ENCODE measurements around the gene AP4E1. TPM values are rescaled to one million over a fixed set of nuclear protein-coding genes. Genes with fewer than 3 reads are reported as not detected.
"Not testable (repeated sequence)": the region's sequence is repeated elsewhere in the genome, so short reads cannot be mapped to it uniquely, and the experiment has no call there.

AP4E1 gene
- total RNA-seq, 8 experiments from 2014 or later = 4.2 to 16.0 (median 8.9) TPM

DNA sequence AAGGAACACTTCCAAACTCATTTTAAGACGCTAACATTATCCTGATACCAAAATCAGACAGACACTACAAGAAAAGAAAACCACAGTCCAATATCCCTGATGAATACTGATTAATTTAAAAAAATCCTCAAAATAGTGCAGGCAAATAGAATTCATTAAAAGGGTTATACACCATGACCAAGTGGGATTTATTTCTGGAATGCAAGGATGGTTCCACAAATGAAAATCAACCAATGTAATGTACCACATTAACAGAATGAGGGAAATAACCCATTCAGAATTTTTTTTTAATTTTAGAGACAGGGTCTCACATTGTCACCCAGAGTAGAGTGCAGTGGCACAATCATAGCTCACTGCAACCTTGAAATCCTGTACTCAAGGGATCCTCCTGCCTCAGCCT, 17.3 kb upstream of the AP4E1 start:
- no peak for ATAC-seq (replicated peaks in 6 of 8)
- no peaks in the 10 kb centered on the region for H3K4me1 ChIP-seq (replicated peaks in 1 of 2)
- in situ Hi-C loops (cut with MboI; ENCODE audit: low pct_unique_long_range_greater_than_20kb in 2 of 9, low sequenced_read_pairs in 9 of 9, unreplicated experiment in 9 of 9) = loop anchor here in 2 of 9 experiments (10.0 to 25.0 kb wide), 2 partner anchors 204 to 206 kb away; partner anchors contain the start of gene TRPM7 (in 2 of the 2)
- H3K27ac ChIP-seq = no peak overlapping the region
- WGBS, 10 experiments = 78 to 100% (median 100%) methylated on average over 1 of the region's 1 CpG; no CpG with 5 or more reads in 1 of the 10 experiments
- H3K4me3 ChIP-seq = no peak overlapping the region

DNA sequence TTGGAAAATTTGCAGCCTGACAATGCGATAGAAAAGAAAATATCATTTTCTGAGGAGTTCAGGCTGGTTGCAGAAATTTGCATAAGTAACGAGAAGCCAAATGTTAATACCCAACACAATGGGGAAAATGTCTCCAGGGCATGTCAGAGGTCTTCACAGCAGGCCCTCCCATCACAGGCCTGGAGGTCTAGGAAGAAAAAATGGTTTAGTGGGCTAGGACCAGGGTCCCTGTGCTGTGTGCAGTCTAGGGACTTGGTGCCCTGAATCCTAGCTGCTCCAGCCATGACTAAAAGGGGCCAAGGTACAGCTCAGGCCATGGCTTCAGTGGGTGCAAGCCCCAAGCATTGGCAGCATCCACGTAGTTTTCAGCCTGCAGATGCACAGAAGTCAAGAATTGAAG, 14.5 kb upstream of the AP4E1 start:
- ATAC-seq (replicated peaks in 6 of 8) = no peak
- H3K4me3 ChIP-seq = no peak overlapping the region
- H3K4me1 ChIP-seq (replicated peaks in 1 of 2) = no peaks in the 10 kb centered on the region
- in situ Hi-C loops (cut with MboI; ENCODE audit: low pct_unique_long_range_greater_than_20kb in 2 of 9, low sequenced_read_pairs in 9 of 9, unreplicated experiment in 9 of 9) = loop anchor here in 2 of 9 experiments (10.0 to 25.0 kb wide), 2 partner anchors 207 to 209 kb away; partner anchors contain the start of gene TRPM7 (in 2 of the 2)
- no peak overlapping the region for H3K27ac ChIP-seq
- 74 to 100% (median 87%) methylated on average over 1 to 3 of the region's 3 CpGs; no CpG with 5 or more reads in 2 of the 10 experiments for WGBS, 10 experiments

DNA sequence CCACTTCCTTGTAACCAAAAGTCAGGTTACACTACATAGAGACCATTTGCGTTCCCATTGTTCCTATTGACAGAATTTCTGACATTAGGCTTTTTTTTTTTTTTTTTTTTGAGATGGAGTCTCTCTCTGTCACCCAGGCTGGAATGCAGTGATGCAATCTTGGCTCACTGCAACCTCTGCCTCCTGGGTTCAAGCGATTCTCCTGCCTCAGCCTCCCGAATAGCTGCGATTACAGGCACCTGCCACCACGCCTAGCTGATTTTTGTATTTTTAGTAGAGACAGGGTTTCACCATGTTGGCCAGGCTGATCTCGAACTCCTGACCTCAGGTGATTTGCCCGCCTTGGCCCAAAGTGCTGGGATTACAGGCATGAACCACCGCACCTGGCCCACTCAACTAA, 7.1 kb upstream of the AP4E1 start:
- WGBS, 10 experiments = 60 to 100% (median 88%) methylated on average over 1 to 6 of the region's 8 CpGs; no CpG with 5 or more reads in 2 of the 10 experiments
- not testable (repeated sequence) for ATAC-seq (replicated peaks in 6 of 8)
- in situ Hi-C loops (cut with MboI; ENCODE audit: low pct_unique_long_range_greater_than_20kb in 2 of 9, low sequenced_read_pairs in 9 of 9, unreplicated experiment in 9 of 9) = loop anchor here in 1 of 9 experiments (25.0 kb wide), 1 partner anchor 214 kb away; the partner anchor contains the start of gene TRPM7

DNA sequence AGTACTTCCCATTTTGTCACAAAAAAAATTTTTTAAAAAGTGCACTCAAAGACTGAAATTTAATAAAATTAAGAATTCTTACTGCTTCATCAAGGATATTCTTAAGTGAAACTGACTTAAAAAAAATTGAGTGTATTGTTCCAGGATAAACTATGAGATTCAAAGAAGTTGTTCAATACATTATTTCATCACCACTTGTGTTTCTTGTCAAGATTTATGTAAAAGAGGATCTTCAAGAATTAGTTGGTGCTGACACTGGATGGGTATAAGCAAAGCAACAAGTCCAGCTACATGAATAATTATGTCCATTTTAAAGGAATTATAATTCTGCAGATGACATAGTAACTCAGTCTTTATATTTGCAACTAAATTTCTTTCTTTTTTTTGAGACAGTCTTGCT, 4.3 kb upstream of the AP4E1 start:
- ATAC-seq (replicated peaks in 6 of 8) = no peak
- Histone ChIP-seq H3K27ac (no peak overlapping the region), H3K4me3 (no peak overlapping the region), H3K4me1 (replicated peaks in 1 of 2) (no peaks in the 10 kb centered on the region)
- in situ Hi-C loops (cut with MboI; ENCODE audit: low pct_unique_long_range_greater_than_20kb in 2 of 9, low sequenced_read_pairs in 9 of 9, unreplicated experiment in 9 of 9) = loop anchor here in 1 of 9 experiments (25.0 kb wide), 1 partner anchor 217 kb away; the partner anchor contains the start of gene TRPM7

More for the DNA sequence above, 7.1 kb upstream of the AP4E1 start:
- H3K27ac ChIP-seq; H3K4me1 ChIP-seq (replicated peaks in 1 of 2); H3K4me3 ChIP-seq: not testable (repeated sequence)

DNA sequence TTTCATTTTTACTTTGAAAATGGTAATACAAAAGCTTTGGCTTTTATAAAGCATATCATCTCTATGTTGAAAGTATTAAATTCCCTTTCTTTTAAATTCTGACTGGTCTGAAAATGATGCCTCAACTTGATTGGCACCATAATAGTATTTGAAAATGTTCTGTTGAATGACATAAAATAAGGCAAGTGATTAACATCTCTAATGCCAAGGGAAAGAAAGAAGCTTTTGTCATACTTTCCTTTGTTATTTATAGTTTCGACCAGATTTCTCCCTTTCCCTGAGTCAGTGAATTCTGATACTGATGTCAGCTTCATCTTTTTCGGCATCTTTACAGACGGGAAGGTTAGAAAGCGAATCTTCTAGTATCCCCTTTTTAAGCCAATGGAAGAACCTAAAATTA, 3.4 kb upstream of the AP4E1 start:
- ATAC-seq (replicated peaks in 6 of 8) = no peak
- Histone ChIP-seq H3K27ac (no peak overlapping the region), H3K4me1 (replicated peaks in 1 of 2) (peaks cover 2 to 6% of the 10 kb centered on the region in 2 donors), H3K4me3 (no peak overlapping the region)
- in situ Hi-C loops (cut with MboI; ENCODE audit: low pct_unique_long_range_greater_than_20kb in 2 of 9, low sequenced_read_pairs in 9 of 9, unreplicated experiment in 9 of 9) = loop anchor here in 1 of 9 experiments (25.0 kb wide), 1 partner anchor 218 kb away; the partner anchor contains the start of gene TRPM7
- 67 to 100% (median 86%) methylated on average over 1 to 4 of the region's 4 CpGs; no CpG with 5 or more reads in 1 of the 10 experiments for WGBS, 10 experiments

DNA sequence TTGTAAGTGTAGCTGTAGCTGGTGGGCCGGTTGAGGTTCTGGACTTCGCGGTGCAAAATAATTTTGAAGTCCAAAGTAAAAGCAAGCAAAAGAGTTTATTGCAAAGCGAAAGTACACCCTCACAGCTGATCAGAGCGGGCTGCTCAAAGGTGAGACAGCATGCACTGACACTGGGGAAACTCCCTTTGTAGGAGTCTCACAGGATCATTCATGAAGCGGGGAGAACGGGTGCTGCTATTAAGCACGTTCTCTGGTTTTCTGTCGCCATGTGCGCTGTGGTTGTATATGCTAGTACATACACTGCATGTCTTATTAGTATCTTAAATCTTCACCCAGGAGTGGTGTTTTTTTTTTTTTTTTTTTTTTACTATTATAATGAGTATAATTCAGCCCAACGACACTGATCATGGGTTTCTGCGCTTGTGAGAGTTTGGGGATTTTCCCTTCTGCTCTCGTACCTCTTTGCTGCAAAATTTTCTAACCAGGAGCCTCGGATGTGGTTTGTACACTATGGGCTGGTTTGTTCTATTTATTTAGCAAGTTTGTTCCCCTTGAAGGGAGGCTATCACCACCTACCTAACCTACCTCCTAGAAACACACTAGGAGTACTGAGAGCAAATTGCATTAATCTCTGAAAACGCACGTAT, 1.4 kb upstream of the AP4E1 start:
- peaks cover 2 to 6% of the 10 kb centered on the region in 2 donors for H3K4me1 ChIP-seq (replicated peaks in 1 of 2)
- in situ Hi-C loops (cut with MboI; ENCODE audit: low pct_unique_long_range_greater_than_20kb in 2 of 9, low sequenced_read_pairs in 9 of 9, unreplicated experiment in 9 of 9) = loop anchor here in 1 of 9 experiments (25.0 kb wide), 1 partner anchor 220 kb away; the partner anchor contains the start of gene TRPM7
- H3K4me3 ChIP-seq = peak overlapping the region; percentile 70 to 96 (median 91)
- WGBS, 10 experiments = 19 to 100% (median 77%) methylated on average over 3 to 12 of the region's 16 CpGs
- no peak for ATAC-seq (replicated peaks in 6 of 8)
- H3K27ac ChIP-seq = no peak overlapping the region

DNA sequence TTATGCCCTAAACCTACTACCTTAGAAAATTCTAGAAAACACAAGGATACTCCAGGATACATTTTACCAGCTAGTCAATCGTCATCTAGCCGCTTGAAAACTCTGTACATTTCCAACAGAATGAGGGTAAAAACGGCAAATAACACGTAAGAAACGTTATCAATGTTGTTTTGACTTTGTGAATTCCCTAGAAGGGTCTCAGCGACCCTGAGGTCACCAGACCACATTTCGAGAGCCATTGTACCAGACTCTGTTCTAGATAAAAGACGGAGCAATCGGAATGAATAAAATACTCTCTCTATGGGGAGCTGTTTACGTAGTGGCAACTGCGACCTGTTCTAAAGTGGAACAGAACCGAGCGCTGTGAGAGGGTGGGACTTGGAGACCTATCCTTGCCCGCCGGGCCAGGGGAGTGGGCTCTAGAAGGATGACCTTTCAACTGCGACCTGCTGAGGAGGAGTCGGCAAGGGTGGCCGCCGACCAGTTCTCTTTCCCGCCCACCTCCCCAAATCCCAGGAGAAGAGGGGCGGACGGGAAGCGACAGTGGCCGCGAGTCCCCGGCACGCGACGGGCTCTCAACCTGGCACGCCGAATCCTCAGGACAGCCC, 778 bp upstream of the AP4E1 start:
- WGBS, 10 experiments = 0 to 14% (median 3%) methylated on average over 5 to 17 of the region's 31 CpGs; no CpG with 5 or more reads in 2 of the 10 experiments
- H3K27ac ChIP-seq = peak overlapping the region; percentile 29 to 77
- in situ Hi-C loops (cut with MboI; ENCODE audit: low pct_unique_long_range_greater_than_20kb in 2 of 9, low sequenced_read_pairs in 9 of 9, unreplicated experiment in 9 of 9) = loop anchor here in 1 of 9 experiments (25.0 kb wide), 1 partner anchor 220 kb away; the partner anchor contains the start of gene TRPM7
- H3K4me3 ChIP-seq = peak overlapping the region; percentile 70 to 96 (median 91)
- H3K4me1 ChIP-seq (replicated peaks in 1 of 2) = peaks cover 2 to 6% of the 10 kb centered on the region in 2 donors
- ATAC-seq (replicated peaks in 6 of 8) = peak; percentile 34 to 55 (median 51)

DNA sequence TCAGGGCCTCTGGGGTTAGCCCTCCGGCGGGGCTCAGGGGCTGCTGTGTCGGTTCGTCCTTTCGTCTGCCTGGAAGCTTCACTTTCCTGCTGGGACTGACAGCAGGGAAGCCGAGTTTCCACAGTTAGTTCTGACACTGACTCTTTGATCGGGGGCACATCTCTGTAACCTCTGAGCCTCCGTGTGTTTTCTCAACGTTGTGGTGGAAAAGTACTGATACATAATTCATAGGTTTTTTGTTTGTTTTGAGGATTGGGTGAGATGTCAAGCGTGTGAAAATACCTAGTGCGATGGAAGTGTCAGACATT, 481 bp downstream of the AP4E1 start:
- 0 to 33% (median 7%) methylated on average over 1 to 5 of the region's 11 CpGs; no CpG with 5 or more reads in 2 of the 10 experiments for WGBS, 10 experiments
- peaks cover 2 to 6% of the 10 kb centered on the region in 2 donors for H3K4me1 ChIP-seq (replicated peaks in 1 of 2)
- H3K27ac ChIP-seq = peak overlapping the region; percentile 51 to 77
- H3K4me3 ChIP-seq = peak overlapping the region; percentile 70 to 96 (median 91)
- ATAC-seq (replicated peaks in 6 of 8) = peak in 1 of 8 experiments; percentile 43
- in situ Hi-C loops (cut with MboI; ENCODE audit: low pct_unique_long_range_greater_than_20kb in 2 of 9, low sequenced_read_pairs in 9 of 9, unreplicated experiment in 9 of 9) = loop anchor here in 1 of 9 experiments (25.0 kb wide), 1 partner anchor 222 kb away; the partner anchor contains the start of gene TRPM7

DNA sequence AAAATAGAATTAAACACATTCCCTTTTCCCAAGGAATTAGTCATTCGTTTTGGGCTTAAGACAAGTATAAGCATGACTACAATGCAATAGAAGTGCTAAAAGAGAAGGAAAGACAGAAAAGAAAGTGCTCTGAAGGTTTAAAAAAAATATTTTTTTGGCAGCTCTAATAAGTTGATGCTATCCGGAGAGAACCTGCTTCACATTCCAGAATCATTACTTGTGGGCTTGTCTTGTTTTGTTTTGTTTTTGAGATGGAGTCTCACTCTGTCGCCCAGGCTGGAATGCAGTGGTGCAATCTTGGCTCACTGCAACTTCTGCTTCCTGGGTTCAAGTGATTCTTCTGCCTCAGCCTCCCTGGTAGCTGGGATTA, 1.9 kb downstream of the AP4E1 start:
- in situ Hi-C loops (cut with MboI; ENCODE audit: low pct_unique_long_range_greater_than_20kb in 2 of 9, low sequenced_read_pairs in 9 of 9, unreplicated experiment in 9 of 9) = loop anchor here in 1 of 9 experiments (25.0 kb wide), 1 partner anchor 223 kb away; the partner anchor contains the start of gene TRPM7
- not testable (repeated sequence) for H3K4me3 ChIP-seq; H3K27ac ChIP-seq; H3K4me1 ChIP-seq (replicated peaks in 1 of 2)
- peak in 1 of 8 experiments; percentile 2 for ATAC-seq (replicated peaks in 6 of 8)
- WGBS, 10 experiments = 15 to 100% (median 93%) methylated on average over 1 to 3 of the region's 3 CpGs

DNA sequence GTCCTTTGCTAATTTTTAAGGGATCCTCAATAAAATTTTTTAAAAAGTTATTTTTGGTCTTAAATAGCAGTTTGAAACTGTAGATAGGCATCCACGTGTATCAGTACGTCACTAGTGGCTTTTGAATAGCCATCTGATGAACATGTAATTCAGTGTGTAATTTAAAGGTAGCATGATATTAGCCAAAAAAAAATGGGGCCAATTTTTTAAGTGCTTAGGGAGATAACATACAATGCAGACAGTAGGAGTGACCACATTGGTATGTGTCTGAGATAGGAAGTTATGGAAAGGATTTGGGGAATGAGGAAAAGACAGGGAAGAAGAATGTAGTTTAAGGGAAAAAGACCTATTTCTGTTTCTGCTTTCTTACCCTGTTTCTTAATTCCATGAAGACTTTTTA, 2.5 kb downstream of the AP4E1 start:
- no peak overlapping the region for H3K4me3 ChIP-seq
- peaks cover 2 to 6% of the 10 kb centered on the region in 2 donors for H3K4me1 ChIP-seq (replicated peaks in 1 of 2)
- H3K27ac ChIP-seq = no peak overlapping the region
- ATAC-seq (replicated peaks in 6 of 8) = no peak
- WGBS, 10 experiments = 75 to 100% (median 90%) methylated on average over 1 to 2 of the region's 2 CpGs
- in situ Hi-C loops (cut with MboI; ENCODE audit: low pct_unique_long_range_greater_than_20kb in 2 of 9, low sequenced_read_pairs in 9 of 9, unreplicated experiment in 9 of 9) = loop anchor here in 1 of 9 experiments (25.0 kb wide), 1 partner anchor 224 kb away; the partner anchor contains the start of gene TRPM7

DNA sequence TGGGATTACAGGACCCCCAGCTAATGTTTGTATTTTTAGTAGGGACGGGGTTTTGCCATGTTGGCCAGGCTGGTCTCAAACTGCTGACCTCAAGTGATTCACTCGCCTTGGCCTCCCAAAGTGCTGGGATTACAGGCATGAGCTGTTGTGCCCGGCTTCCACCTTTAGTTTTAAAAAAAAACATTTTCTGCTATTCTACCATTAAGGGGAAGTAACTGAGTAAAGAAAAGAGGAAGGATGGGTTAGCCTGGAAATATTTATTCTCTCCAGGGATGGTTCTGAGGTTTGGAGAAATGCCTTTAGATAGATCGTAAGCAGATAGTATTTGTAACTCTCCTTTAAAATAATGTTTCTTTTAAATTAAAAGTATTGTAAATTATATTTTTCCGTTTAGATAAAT, 3.1 kb downstream of the AP4E1 start:
- Histone ChIP-seq H3K4me3 (no peak overlapping the region), H3K27ac (no peak overlapping the region), H3K4me1 (replicated peaks in 1 of 2) (peaks cover 2 to 6% of the 10 kb centered on the region in 2 donors)
- 40 to 100% (median 82%) methylated on average over 1 to 5 of the region's 5 CpGs for WGBS, 10 experiments
- no peak for ATAC-seq (replicated peaks in 6 of 8)
- in situ Hi-C loops (cut with MboI; ENCODE audit: low pct_unique_long_range_greater_than_20kb in 2 of 9, low sequenced_read_pairs in 9 of 9, unreplicated experiment in 9 of 9) = loop anchor here in 1 of 9 experiments (25.0 kb wide), 1 partner anchor 224 kb away; the partner anchor contains the start of gene TRPM7

DNA sequence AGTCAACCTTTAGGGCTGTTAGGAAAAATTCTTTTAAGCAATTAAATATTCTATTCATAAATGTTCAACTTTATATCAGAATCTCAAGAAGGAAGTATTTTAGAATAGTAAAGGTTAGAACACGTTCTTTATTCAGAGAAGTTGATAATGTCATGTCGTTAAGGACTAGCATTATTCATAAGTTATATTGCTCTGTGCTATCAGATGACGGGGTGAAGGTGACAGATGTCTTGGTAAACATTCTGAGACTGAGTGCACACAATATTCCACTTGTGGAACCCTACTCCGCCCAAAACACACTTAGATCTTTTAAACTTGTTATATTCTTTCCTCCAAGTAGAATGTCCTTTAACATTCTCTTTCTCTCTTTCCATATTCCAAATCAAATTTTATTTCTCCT, 7.9 kb downstream of the AP4E1 start:
- no peaks in the 10 kb centered on the region for H3K4me1 ChIP-seq (replicated peaks in 1 of 2)
- ATAC-seq (replicated peaks in 6 of 8) = no peak
- no peak overlapping the region for H3K4me3 ChIP-seq
- in situ Hi-C loops (cut with MboI; ENCODE audit: low pct_unique_long_range_greater_than_20kb in 2 of 9, low sequenced_read_pairs in 9 of 9, unreplicated experiment in 9 of 9) = loop anchor here in 1 of 9 experiments (25.0 kb wide), 1 partner anchor 229 kb away; the partner anchor contains the start of gene TRPM7
- 42 to 100% (median 92%) methylated on average over 2 to 4 of the region's 4 CpGs for WGBS, 10 experiments
- H3K27ac ChIP-seq = no peak overlapping the region

DNA sequence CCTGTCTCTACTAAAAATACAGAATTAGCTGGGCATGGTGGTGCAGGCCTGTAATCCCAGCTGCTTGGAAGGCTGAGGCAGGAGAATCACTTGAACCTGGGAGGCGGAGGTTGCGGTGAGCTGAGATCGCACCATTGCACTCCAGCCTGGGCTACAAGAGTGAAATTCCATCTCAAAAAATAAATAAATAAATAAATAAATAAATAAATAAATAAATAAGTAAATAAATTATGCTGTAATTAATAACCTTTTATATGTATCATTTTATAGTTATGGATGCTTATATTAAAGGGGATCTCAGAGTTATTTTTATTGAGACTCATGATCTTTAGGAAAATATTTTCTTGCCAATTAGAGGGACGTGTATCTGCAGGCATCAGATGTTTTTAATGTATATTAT, 10.9 kb downstream of the AP4E1 start:
- H3K4me3 ChIP-seq; H3K4me1 ChIP-seq (replicated peaks in 1 of 2); H3K27ac ChIP-seq; ATAC-seq (replicated peaks in 6 of 8): not testable (repeated sequence)
- WGBS, 10 experiments = 70 to 100% (median 100%) methylated on average over 1 to 4 of the region's 4 CpGs; no CpG with 5 or more reads in 1 of the 10 experiments
- in situ Hi-C loops (cut with MboI; ENCODE audit: low pct_unique_long_range_greater_than_20kb in 2 of 9, low sequenced_read_pairs in 9 of 9, unreplicated experiment in 9 of 9) = loop anchor here in 1 of 9 experiments (25.0 kb wide), 1 partner anchor 232 kb away; the partner anchor contains the start of gene TRPM7

Measured in motor neuron (in vitro differentiated cells).